OCI-LY1 (cell line): Measurements from ENCODE around the gene CIDEC.
"Not testable (repeated sequence)": the region's sequence is repeated elsewhere in the genome, so short reads cannot be mapped to it uniquely, and the experiment has no call there.

Experiments used
- H2AFZ ChIP-seq: fragments of 200-600 bp; sonication (generic), shearing (Covaris generic); 2 replicates; pipeline ENCODE4 v1.6.0; 2014; ENCODE audit warnings: antibody characterized with exemption, mild to moderate bottlenecking, low read length
- H3F3A ChIP-seq: fragments of 200-600 bp; sonication (generic), shearing (Covaris generic); 2 replicates; pipeline ENCODE4 v1.6.0; 2014; ENCODE audit warnings: mild to moderate bottlenecking, antibody characterized with exemption, low read length, moderate library complexity; ENCODE audit not compliant: insufficient read depth
- H3K27ac ChIP-seq: fragments of 200-600 bp; sonication (generic); 2 replicates; pipeline ENCODE4 v1.5.1; 2014; ENCODE audit warnings: low read length, mixed run types, mild to moderate bottlenecking, low read depth; ENCODE audit not compliant: poor library complexity, severe bottlenecking
- H3K27me3 ChIP-seq: fragments of 200-600 bp; sonication (generic); 2 replicates; pipeline ENCODE4 v1.6.0; 2014; ENCODE audit warnings: antibody characterized with exemption, mild to moderate bottlenecking, low read length, moderate library complexity; ENCODE audit not compliant: insufficient read depth
- H3K36me3 ChIP-seq: fragments of 200-600 bp; sonication (generic); 2 replicates; pipeline ENCODE4 v1.6.1; 2014; ENCODE audit warnings: mild to moderate bottlenecking, antibody characterized with exemption, low read length, moderate library complexity, mixed read lengths; ENCODE audit not compliant: insufficient read depth
- H3K4me1 ChIP-seq: fragments of 200-600 bp; sonication (generic); 2 replicates; pipeline ENCODE4 v1.5.1; 2014; ENCODE audit warnings: mild to moderate bottlenecking, low read length, moderate library complexity; ENCODE audit not compliant: insufficient read depth, severe bottlenecking
- H3K4me2 ChIP-seq: fragments of 200-600 bp; sonication (generic), shearing (Covaris generic); 2 replicates; pipeline ENCODE4 v1.6.1; 2014; ENCODE audit warnings: low read length
- H3K4me3 ChIP-seq: fragments of 200-600 bp; sonication (generic); 2 replicates; pipeline ENCODE4 v1.5.1; 2014; ENCODE audit warnings: low read length, low read depth, mild to moderate bottlenecking, mixed read lengths; ENCODE audit not compliant: poor library complexity, severe bottlenecking
- H3K79me2 ChIP-seq: fragments of 200-600 bp; shearing (Covaris generic); 2 replicates; pipeline ENCODE4 v1.6.1; 2016; ENCODE audit warnings: mixed run types, low read length, mixed read lengths; ENCODE audit not compliant: insufficient read depth
- H3K9ac ChIP-seq: fragments of 200-600 bp; sonication (generic), shearing (Covaris generic); 2 replicates; pipeline ENCODE4 v1.6.1; 2014; ENCODE audit warnings: mild to moderate bottlenecking, low read length, mixed read lengths
- H3K9me2 ChIP-seq: fragments of 200-600 bp; sonication (generic), shearing (Covaris generic); 2 replicates; pipeline ENCODE4 v1.6.1; 2014; ENCODE audit warnings: low read depth, mild to moderate bottlenecking, low read length, mixed read lengths
- H3K9me3 ChIP-seq: fragments of 200-600 bp; shearing (Covaris generic); 2 replicates; pipeline ENCODE4 v1.6.1; 2014; ENCODE audit warnings: low read length, mixed read lengths
- H4K20me1 ChIP-seq: fragments of 200-600 bp; sonication (generic), shearing (Covaris generic); 2 replicates; pipeline ENCODE4 v1.6.0; 2016; ENCODE audit warnings: mild to moderate bottlenecking, low read length; ENCODE audit not compliant: insufficient read depth
- EZH2 ChIP-seq: fragments of 200-600 bp; sonication (generic), shearing (Covaris generic); IDR thresholded peaks from 2 replicates; pipeline ENCODE4 v1.8.0; 2017; ENCODE audit warnings: borderline replicate concordance, mixed run types, mild to moderate bottlenecking, antibody characterized with exemption, low read length, moderate library complexity, mixed read lengths
- TF ChIP-seq, protein P1 (sequence below): fragments of 200-600 bp; sonication (generic), shearing (Covaris generic); IDR thresholded peaks from 2 replicates; pipeline ENCODE4 v1.5.1; 2017; ENCODE audit warnings: mild to moderate bottlenecking, antibody characterized with exemption, low read length, moderate library complexity, mixed read lengths

CIDEC gene

GRCh38 chr3:9901967-9902366 is 21.9 kb upstream of the CIDEC start:
- Histone ChIP-seq H3K27ac (no peak overlapping the region), H3K4me2 (no peak overlapping the region)

DNA sequence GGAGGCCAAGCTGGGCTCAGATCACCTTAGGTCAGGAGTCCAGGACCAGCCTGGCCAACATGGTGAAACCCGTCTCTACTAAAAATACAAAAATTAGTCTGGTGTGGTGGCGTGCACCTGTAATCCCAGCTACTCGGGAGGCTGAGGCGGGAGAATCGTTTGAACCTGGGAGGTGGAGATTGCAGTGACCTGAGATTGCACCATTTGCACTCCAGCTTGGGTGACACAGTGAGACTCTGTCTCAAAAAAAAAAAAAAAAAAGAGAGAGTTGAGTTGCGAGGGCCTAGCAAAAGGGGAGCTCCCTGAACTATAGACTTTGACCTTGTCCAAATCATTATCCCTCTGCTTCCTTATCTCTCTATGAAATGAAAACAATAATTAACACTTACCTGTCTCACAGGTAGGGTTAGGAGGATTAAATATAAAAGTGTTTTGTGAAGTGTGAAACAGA is 20.9 kb upstream of the CIDEC start:
- H3F3A ChIP-seq, H3K4me2 ChIP-seq, H3K9me2 ChIP-seq, H3K27me3 ChIP-seq, H3K79me2 ChIP-seq, H3K9ac ChIP-seq, H2AFZ ChIP-seq, H3K27ac ChIP-seq, H4K20me1 ChIP-seq, H3K9me3 ChIP-seq, H3K4me1 ChIP-seq, H3K4me3 ChIP-seq, H3K36me3 ChIP-seq: not testable (repeated sequence)

More at GRCh38 chr3:9901967-9902366, 21.9 kb upstream of the CIDEC start:
- Histone ChIP-seq H3K79me2 (no peaks in the 10 kb centered on the region), H3K4me1 (no peaks in the 10 kb centered on the region), H3K27me3 (0 out of 2 replicates have a peak, but pooled peaks cover 4% of the 10 kb centered on the region), H2AFZ (no peak overlapping the region), H4K20me1 (no peaks in the 10 kb centered on the region), H3K9me3 (no peaks in the 10 kb centered on the region), H3K9ac (no peak overlapping the region), H3K36me3 (peaks cover 4% of the 10 kb centered on the region; the same call in 1 of the 2 replicates), H3F3A (no peaks in the 10 kb centered on the region), H3K9me2 (no peaks in the 10 kb centered on the region), H3K4me3 (no peak overlapping the region)
- TF ChIP-seq, protein P1, sequence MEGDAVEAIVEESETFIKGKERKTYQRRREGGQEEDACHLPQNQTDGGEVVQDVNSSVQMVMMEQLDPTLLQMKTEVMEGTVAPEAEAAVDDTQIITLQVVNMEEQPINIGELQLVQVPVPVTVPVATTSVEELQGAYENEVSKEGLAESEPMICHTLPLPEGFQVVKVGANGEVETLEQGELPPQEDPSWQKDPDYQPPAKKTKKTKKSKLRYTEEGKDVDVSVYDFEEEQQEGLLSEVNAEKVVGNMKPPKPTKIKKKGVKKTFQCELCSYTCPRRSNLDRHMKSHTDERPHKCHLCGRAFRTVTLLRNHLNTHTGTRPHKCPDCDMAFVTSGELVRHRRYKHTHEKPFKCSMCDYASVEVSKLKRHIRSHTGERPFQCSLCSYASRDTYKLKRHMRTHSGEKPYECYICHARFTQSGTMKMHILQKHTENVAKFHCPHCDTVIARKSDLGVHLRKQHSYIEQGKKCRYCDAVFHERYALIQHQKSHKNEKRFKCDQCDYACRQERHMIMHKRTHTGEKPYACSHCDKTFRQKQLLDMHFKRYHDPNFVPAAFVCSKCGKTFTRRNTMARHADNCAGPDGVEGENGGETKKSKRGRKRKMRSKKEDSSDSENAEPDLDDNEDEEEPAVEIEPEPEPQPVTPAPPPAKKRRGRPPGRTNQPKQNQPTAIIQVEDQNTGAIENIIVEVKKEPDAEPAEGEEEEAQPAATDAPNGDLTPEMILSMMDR, result no peak
- no peak for TF ChIP-seq EZH2

DNA sequence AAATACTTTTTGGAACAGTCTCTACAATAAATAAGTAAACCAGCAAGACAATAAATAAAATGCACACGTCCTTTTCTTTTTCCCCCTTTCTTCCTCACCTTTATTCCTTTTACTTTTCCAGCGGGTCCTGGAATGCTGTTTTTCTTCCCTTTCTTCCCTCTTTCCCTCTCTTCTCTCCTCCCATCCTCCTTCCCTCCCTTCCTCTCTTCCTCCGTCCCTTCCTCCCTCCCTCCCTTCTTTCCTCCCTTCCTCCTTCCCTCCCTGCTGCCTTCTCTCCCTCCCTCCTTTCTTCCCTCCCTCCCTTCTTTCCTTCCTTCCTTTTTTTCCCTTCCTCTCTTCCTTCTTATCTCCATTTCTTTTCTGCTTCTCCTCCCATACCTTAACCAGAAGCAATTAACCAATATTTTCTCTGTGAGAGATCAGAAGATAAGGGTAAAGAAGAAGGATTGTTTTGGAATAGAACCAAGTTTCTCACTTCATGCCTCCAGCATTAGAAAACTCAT is 19.3 kb upstream of the CIDEC start:
- Histone ChIP-seq H3K4me2 (no peak overlapping the region), H2AFZ (no peak overlapping the region)

More for the DNA sequence above, 19.3 kb upstream of the CIDEC start:
- Histone ChIP-seq H3K9me2 (no peaks in the 10 kb centered on the region), H3K27me3 (no peaks in the 10 kb centered on the region), H3K4me1 (no peaks in the 10 kb centered on the region), H3K27ac (no peak overlapping the region), H3K79me2 (no peaks in the 10 kb centered on the region), H3K9ac (no peak overlapping the region), H3K4me3 (no peak overlapping the region), H4K20me1 (no peaks in the 10 kb centered on the region), H3F3A (no peaks in the 10 kb centered on the region), H3K9me3 (no peaks in the 10 kb centered on the region), H3K36me3 (peaks cover 8% of the 10 kb centered on the region)
- TF ChIP-seq, protein P1, result no peak
- no peak for TF ChIP-seq EZH2
